ENCODE measurements around the gene MYMK.

Gene MYMK

DNA sequence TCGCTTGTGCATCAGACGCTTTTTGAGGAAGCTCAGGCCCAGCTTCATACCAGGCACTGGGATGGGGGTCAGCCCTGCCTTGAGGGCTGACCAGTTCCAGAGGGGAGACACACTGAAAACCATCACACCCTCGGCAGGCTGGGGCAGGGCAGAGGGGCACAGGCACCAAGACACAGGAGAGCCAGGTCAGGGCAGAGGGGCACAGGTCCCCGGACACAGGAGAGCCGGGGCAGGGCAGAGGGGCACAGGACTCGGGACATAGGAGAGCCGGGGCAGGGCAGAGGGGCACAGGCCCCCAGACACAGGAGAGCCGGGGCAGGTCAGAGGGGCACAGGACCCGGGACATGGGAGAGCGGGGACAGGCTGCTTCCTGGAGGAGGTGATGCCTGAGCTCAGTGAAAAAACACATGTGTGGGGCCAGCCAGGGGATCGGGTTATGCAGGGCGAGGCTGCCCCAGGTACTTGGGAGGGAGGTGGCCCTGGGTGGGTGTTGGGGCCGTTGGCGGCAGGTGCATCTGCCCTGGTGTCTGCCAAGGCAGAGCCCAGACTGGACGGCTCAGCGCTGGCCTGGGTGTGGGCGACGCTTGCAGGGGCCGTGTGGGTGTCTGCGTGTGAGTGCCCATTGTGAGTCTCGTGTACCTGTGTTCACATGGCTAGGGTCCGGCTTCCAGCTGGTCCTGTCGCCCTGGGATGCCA, 30.8 kb downstream of the MYMK start:
- TF ChIP-seq, protein P1, sequence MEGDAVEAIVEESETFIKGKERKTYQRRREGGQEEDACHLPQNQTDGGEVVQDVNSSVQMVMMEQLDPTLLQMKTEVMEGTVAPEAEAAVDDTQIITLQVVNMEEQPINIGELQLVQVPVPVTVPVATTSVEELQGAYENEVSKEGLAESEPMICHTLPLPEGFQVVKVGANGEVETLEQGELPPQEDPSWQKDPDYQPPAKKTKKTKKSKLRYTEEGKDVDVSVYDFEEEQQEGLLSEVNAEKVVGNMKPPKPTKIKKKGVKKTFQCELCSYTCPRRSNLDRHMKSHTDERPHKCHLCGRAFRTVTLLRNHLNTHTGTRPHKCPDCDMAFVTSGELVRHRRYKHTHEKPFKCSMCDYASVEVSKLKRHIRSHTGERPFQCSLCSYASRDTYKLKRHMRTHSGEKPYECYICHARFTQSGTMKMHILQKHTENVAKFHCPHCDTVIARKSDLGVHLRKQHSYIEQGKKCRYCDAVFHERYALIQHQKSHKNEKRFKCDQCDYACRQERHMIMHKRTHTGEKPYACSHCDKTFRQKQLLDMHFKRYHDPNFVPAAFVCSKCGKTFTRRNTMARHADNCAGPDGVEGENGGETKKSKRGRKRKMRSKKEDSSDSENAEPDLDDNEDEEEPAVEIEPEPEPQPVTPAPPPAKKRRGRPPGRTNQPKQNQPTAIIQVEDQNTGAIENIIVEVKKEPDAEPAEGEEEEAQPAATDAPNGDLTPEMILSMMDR (IDR thresholded peaks at IDR 0.05; ENCODE audit: insufficient read depth, low read depth, low read length, missing control alignments), result no peak
- no peak for DNase-seq (ENCODE audit: low read depth)
- H3K4me3 ChIP-seq (ENCODE audit: low read depth, low read length), result no peak overlapping the region

DNA sequence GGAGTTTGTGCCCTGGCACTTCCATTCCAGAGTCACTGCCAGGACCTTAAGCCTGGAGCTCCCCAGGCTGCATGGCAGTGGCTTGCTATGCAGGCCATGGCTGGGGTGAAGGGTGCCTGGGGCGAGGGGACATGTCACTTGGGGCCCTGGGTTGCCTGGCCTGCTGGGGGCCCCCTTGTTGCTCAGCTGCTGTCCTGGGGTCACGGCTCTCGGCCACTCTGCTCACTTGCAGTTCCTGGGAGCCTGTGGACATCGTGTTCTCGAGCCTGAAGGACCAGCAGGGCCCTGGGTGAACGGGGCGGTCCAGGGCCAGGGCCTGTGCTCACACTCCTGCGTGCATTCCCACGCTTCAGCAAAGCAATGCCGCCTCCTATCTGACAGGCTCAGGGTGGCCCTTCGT, 31.3 kb downstream of the MYMK start:
- no peak overlapping the region for H3K4me3 ChIP-seq (ENCODE audit: low read depth, low read length)
- TF ChIP-seq, protein P1 (IDR thresholded peaks at IDR 0.05; ENCODE audit: insufficient read depth, low read depth, low read length, missing control alignments), result no peak
- DNase-seq (ENCODE audit: low read depth), result no peak

DNA sequence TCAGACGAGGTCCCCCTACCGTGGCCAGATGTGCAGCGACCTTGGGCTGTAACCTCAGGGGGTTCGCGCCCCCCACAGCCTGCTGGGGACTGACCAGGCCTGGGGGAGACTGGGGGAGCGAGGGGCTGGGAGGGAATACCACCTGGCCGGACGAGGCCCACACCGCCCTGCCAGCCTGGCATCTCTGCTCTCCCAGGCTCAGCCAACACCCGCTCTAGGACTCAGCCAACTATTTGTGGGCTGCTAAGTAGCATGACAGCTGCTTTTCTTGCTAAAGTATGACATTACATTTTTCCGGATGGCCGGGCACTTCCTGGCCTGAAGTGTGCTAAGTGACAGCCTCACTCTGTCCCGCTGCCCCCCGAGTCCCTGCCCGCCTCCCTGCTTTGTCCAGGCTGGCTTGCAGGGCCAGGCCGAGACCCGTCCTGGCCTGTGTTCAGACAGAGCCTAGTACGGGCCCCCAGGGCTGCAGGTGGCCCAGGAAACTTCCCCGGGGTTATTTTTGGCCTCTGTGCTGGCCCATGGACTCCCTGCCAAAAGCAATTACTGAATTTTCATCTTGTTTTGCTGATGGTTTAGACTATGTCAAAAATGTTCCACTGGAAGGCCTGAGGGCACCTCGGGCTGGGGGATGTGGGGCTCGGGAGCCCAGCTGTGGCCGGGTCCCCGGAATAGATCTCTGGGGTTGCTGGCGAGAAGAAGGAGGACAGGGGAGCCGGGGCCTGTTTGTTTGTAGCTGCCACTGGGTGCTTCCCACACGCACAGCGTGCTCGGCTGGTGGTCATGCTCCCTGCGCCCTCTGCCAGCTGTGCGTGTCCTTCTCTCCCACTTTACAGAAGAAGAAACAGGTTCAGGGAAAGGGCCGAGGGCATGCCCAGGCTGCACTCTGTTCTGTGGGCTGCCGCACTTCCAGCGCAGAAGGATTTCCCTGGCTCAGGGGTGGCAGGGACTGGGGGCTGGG, 32.4 kb downstream of the MYMK start:
- no peak for DNase-seq (ENCODE audit: low read depth)
- no peak overlapping the region for H3K4me3 ChIP-seq (ENCODE audit: low read depth, low read length)
- TF ChIP-seq, protein P1 (IDR thresholded peaks at IDR 0.05; ENCODE audit: insufficient read depth, low read depth, low read length, missing control alignments), result no peak

DNA sequence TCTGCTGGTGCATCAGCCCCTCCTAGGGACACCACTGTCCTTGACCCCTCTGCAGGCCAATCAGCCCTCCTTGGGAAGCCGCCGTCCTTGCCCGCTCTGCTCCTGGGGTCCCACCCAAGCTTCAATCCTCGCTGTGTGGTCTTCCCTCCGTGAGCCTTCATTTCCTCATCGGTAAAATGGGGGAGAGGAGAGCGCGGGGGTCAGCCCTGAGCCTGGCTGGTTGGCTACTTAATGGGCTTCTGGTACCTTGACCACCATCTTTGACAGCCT, 33.2 kb downstream of the MYMK start:
- H3K4me3 ChIP-seq (ENCODE audit: low read depth, low read length), result no peak overlapping the region
- TF ChIP-seq, protein P1 (IDR thresholded peaks at IDR 0.05; ENCODE audit: insufficient read depth, low read depth, low read length, missing control alignments), result no peak
- no peak for DNase-seq (ENCODE audit: low read depth)

DNA sequence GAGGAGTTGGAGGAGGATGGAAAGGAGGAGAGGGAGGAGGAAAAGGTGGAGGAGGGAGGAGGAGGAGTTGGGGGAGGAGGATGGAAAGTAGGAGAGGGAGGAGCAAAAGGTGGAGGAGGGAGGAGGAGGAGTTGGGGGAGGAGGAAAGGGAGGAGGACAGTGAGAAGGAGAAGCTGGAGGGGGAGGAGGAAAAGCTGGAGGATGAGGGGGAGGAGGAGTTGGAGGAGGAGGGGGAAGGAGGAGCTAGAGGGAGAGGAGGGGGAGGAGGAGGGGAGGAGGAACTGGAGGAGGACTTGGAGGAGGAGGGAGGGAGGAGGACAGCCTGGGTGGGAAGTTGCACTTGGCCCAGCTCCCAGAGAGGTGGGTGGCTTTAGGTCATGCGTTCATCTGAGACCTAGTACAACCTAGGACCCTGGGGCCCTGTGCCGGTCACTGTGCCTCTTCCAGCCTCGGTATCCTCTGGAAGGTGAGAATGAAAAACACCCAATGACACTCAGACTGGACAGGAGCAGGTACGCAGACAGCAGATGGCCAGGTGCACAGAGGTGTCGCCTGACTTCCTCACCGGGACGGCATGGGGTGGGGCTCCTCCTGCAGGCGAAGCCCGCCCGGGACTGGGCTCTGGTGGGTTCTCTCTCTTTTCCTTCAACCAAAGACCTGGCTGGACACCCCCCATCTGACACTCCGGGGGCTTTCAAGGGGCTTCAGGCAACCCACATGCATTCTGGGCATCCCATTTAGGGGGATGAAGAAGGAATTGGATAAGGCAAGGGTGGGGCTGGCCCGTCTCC, 33.7 kb downstream of the MYMK start:
- TF ChIP-seq, protein P1 (IDR thresholded peaks at IDR 0.05; ENCODE audit: insufficient read depth, low read depth, low read length, missing control alignments), result no peak
- DNase-seq (ENCODE audit: low read depth), result no peak
- no peak overlapping the region for H3K4me3 ChIP-seq (ENCODE audit: low read depth, low read length)

DNA sequence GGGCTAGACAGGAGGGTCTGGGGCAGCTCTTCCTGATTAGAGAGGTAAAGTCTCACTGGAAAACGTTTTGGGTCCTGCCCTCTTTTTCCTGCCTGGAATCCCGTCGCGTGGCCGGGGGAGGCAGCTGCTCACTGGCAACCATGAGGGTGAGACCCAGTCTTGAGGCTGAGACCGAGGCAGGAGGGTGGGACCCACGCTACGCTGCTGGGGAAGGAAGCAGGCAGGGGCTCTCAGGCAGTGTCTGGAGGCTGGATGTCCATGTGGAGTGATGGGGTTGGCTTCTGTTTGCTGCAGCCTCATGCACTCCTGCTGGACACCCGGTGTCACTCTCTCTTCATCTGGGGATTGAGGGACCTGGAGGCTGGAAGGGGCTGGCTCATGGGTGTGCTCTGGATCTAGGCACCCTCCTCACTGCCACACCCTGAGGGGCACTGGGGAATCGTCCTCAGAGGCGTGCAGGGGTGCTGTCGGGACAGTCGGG, 34.5 kb downstream of the MYMK start:
- no peak overlapping the region for H3K4me3 ChIP-seq (ENCODE audit: low read depth, low read length)
- TF ChIP-seq, protein P1 (IDR thresholded peaks at IDR 0.05; ENCODE audit: insufficient read depth, low read depth, low read length, missing control alignments), result no peak
- DNase-seq (ENCODE audit: low read depth), result no peak
